Peyer's patch (tissue), 4 donors: ENCODE measurements around the gene PFDN2.

Experiments
- POLR2A ChIP-seq, 2 donors: fragments of 450-650 bp; IDR thresholded peaks; one replicate each; pipeline ENCODE4 v1.5.1; 2017; ENCODE audit warnings: antibody characterized with exemption in 2 of 2, mild to moderate bottlenecking in 2 of 2, moderate library complexity in 2 of 2
- TF ChIP-seq, protein P1 (sequence below), 6 experiments: fragments of 450-650 bp in 4 of 6; fragments of 200-600 bp in 2 of 6; sonication (generic) in 1 of 6; IDR thresholded peaks; one replicate each; pipeline ENCODE4 v1.5.1; 2017 to 2019; ENCODE audit warnings: antibody characterized with exemption in 6 of 6, mild to moderate bottlenecking in 3 of 6, moderate library complexity in 1 of 6

- TF ChIP-seq, protein P1, sequence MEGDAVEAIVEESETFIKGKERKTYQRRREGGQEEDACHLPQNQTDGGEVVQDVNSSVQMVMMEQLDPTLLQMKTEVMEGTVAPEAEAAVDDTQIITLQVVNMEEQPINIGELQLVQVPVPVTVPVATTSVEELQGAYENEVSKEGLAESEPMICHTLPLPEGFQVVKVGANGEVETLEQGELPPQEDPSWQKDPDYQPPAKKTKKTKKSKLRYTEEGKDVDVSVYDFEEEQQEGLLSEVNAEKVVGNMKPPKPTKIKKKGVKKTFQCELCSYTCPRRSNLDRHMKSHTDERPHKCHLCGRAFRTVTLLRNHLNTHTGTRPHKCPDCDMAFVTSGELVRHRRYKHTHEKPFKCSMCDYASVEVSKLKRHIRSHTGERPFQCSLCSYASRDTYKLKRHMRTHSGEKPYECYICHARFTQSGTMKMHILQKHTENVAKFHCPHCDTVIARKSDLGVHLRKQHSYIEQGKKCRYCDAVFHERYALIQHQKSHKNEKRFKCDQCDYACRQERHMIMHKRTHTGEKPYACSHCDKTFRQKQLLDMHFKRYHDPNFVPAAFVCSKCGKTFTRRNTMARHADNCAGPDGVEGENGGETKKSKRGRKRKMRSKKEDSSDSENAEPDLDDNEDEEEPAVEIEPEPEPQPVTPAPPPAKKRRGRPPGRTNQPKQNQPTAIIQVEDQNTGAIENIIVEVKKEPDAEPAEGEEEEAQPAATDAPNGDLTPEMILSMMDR (IDR thresholded peaks at IDR 0.05) = no peak
- no peak for TF ChIP-seq POLR2A (IDR thresholded peaks at IDR 0.05)
Observed at GRCh38 chr1:161158316-161159010, 40.6 kb upstream of the PFDN2 start.
